ENCODE data around the gene EDN2. TPM values are rescaled to one million over a fixed set of nuclear protein-coding genes. Genes with fewer than 3 reads are reported as not detected.

The EDN2 gene
- polyA plus RNA-seq, 1 experiment: 0.06 TPM

GRCh38 chr1:41516168-41517061, 31.9 kb upstream of the EDN2 start:
- ChIA-PET POLR2A (interaction anchor here (0.6 kb wide), 1 partner anchor 534 kb away, joined by 4 read pairs; no protein-coding TSS in a partner anchor), CTCF (interaction anchor here (0.6 to 4.8 kb wide), 29 partner anchors 9 to 657 kb away, joined by 3 to 23 read pairs (median 4); partner anchors contain the start of gene EDN2)
- TF ChIP-seq CTCF (IDR thresholded peaks at IDR 0.05; ENCODE audit: insufficient read depth, low read depth, low read length): peak; percentile 85
- Histone ChIP-seq H3K27me3 (ENCODE audit: control insufficient read depth, insufficient read depth, low read length) (no peaks in the 10 kb centered on the region), H3K36me3 (ENCODE audit: control insufficient read depth, insufficient read depth, low read length) (peaks cover 1% of the 10 kb centered on the region; the same call in 1 of the 2 replicates), H3K4me3 (ENCODE audit: low read depth, low read length) (peak overlapping the region; percentile 31)
- DNase-seq (ENCODE audit: low read depth): no peak

GRCh38 chr1:41515778-41516167, 31.3 kb upstream of the EDN2 start:
- H3K4me3 ChIP-seq (ENCODE audit: low read depth, low read length): no peak overlapping the region
- ChIA-PET CTCF (interaction anchor here (0.6 to 4.8 kb wide), 28 partner anchors 9 to 658 kb away, joined by 3 to 23 read pairs (median 4); partner anchors contain the start of gene EDN2), POLR2A (interaction anchor here (0.6 kb wide), 1 partner anchor 533 kb away, joined by 4 read pairs; no protein-coding TSS in a partner anchor)
- peaks cover 1% of the 10 kb centered on the region; the same call in 1 of the 2 replicates for H3K36me3 ChIP-seq (ENCODE audit: control insufficient read depth, insufficient read depth, low read length)
- no peak for DNase-seq (ENCODE audit: low read depth)
- no peaks in the 10 kb centered on the region for H3K27me3 ChIP-seq (ENCODE audit: control insufficient read depth, insufficient read depth, low read length)
- TF ChIP-seq CTCF (IDR thresholded peaks at IDR 0.05; ENCODE audit: insufficient read depth, low read depth, low read length): no peak

DNA sequence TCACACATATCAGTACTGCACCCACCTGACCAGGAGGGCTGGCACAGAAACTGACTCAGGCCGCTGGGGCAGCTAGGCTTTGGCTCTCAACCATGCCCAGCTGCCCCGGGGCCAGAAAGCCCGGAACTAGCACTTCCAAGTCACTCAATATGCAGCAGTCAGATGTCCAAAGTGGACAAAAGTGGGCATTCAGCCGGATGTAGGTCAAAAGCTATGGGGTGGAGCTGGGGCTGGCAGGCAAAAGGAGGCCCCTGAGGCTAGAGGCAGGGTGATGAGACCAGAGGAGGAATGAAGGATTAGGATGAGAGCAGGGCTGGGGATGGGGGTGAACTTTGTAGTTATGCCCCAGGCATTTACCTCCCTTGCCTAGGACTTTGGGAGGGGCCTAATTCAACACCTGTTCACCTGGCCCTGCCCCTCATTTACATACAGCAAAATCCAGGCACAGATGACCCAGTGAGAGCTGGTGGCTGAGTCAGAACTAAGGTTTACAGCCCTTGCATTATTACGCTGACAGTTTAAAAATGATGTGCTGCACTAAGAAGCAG, 30.7 kb upstream of the EDN2 start:
- no peaks in the 10 kb centered on the region for H3K27me3 ChIP-seq (ENCODE audit: control insufficient read depth, insufficient read depth, low read length)
- CTCF ChIA-PET: interaction anchor here (0.7 to 4.8 kb wide), 20 partner anchors 8 to 658 kb away, joined by 3 to 23 read pairs (median 5); no protein-coding TSS in a partner anchor
- H3K36me3 ChIP-seq (ENCODE audit: control insufficient read depth, insufficient read depth, low read length): peaks cover 1% of the 10 kb centered on the region; the same call in 1 of the 2 replicates
- no peak for DNase-seq (ENCODE audit: low read depth)
- POLR2A ChIA-PET: no interaction called here
- TF ChIP-seq CTCF (IDR thresholded peaks at IDR 0.05; ENCODE audit: insufficient read depth, low read depth, low read length): no peak
- H3K4me3 ChIP-seq (ENCODE audit: low read depth, low read length): no peak overlapping the region

DNA sequence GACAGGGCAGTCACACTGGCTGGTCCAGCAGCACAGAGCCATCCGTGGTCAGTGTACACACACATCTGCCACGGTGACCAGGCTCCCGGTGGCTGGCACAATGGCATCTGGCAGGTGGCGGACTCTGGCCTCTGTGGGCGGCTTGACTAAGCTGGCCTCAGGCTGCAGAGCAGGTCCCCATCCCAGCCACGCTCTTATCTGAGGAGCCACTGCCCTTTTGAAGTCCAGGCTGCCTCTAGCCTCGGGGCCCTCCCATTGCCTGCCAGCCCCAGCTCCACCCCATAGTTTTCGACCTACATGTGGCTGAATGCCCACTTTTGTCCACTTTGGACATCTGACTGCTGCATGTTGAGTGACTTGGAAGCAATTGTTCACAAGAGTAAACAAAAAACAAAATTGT, 29.9 kb upstream of the EDN2 start:
- Histone ChIP-seq H3K4me3 (ENCODE audit: low read depth, low read length) (no peak overlapping the region), H3K27me3 (ENCODE audit: control insufficient read depth, insufficient read depth, low read length) (no peaks in the 10 kb centered on the region), H3K36me3 (ENCODE audit: control insufficient read depth, insufficient read depth, low read length) (peaks cover 1% of the 10 kb centered on the region; the same call in 1 of the 2 replicates)
- TF ChIP-seq CTCF (IDR thresholded peaks at IDR 0.05; ENCODE audit: insufficient read depth, low read depth, low read length): no peak
- ChIA-PET POLR2A (no interaction called here), CTCF (interaction anchor here (0.7 to 4.8 kb wide), 7 partner anchors 7 to 317 kb away, joined by 3 to 23 read pairs (median 5); no protein-coding TSS in a partner anchor)
- no peak for DNase-seq (ENCODE audit: low read depth)

- TF ChIP-seq CTCF (IDR thresholded peaks at IDR 0.05; ENCODE audit: insufficient read depth, low read depth, low read length): peak; percentile 42
- Histone ChIP-seq H3K4me3 (ENCODE audit: low read depth, low read length) (no peak overlapping the region), H3K27me3 (ENCODE audit: control insufficient read depth, insufficient read depth, low read length) (no peaks in the 10 kb centered on the region), H3K36me3 (ENCODE audit: control insufficient read depth, insufficient read depth, low read length) (peaks cover 1% of the 10 kb centered on the region; the same call in 1 of the 2 replicates)
- POLR2A ChIA-PET: no interaction called here
- CTCF ChIA-PET: interaction anchor here (1.1 to 4.8 kb wide), 3 partner anchors 8 to 61 kb away, joined by 3 to 20 read pairs (median 5); no protein-coding TSS in a partner anchor
- no peak for DNase-seq (ENCODE audit: low read depth)
Observed at GRCh38 chr1:41513383-41513735, 28.9 kb upstream of the EDN2 start.
